ENCODE results near the gene WFDC2.

Gene WFDC2

DNA sequence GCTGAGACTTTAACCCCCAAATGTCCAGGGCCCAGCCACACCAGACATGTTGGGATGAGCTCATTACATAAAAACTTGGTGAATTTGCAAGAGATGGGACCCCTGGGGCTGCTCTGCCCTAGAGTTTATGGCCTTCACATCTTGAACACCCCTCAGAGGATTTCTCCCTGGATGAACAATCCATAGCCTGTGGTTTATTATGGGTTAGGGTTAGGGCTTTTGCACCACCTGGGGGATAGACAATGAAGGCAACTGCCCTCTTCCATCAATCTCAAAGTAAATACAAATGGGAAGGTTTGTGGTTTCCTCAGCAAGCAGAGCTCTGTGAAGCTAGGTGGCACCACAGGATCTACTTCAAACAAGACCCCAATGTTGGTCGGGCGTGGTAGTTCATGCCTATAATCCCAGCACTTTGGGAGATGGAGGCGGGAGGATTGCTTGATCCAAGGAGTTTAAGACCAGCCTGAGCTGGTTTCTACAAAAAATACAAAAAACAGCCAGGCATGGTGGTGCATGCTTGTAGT lies 28.5 kb downstream of the WFDC2 start:
- DNase-seq (ENCODE audit: low read depth) = no peak

DNA sequence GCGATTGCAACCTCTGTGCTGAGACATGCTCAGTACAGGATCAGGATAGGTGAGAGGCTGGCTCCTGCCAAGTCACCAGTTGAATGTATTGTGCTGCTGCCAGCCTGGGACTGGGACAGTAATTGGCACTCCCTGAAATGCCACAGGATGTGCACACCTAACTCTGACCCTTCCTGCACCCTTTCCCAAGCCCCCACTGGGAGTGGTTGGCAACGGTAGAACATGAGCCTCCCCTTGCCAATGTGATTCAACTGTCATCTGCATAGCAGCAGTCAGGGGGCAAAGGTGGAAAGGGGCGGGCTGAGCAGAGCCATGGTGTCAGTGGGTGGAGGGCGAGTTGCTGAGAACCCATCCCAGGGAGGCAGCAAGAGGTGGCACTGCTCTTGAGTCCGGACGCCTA lies 30.5 kb downstream of the WFDC2 start:
- DNase-seq (ENCODE audit: low read depth) = no peak

DNA sequence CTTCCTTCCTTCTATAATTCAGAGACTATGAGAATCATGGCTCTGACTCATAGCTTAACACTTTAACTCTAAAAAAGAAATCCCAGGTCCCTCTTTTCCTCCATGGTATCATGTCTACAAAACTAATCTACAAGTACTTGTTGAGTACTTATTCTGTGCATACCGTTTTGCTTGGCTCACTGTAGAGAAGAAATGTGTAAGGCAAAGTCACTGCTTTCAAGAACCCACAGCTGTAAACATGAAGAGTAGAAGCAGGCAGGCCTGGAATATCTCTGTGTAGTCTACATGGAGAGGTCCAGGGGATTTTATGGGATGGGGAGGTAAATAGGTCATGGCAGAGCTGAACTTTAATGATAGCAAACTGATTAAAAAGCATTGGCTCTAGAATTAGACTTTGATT lies 32.0 kb downstream of the WFDC2 start:
- no peak for DNase-seq (ENCODE audit: low read depth)

DNA sequence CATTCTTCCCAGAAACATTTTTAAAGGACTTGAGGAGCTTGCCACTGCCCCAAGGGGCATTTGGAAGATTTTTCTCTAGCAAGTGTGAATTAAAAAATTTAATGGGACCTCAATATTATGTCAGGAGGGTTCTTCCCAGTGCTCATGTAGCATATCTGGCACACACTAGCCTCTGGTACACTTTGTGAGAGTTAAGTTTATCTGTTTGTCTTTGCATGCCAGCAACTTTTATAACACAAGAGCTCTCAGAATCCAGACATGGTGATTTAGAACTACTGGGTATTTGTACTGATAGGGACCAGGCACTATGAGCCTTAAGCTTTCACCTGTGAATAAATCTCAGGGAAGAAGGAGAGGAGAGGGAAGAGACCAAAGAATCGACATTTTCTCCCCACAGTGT lies 33.0 kb downstream of the WFDC2 start:
- DNase-seq (ENCODE audit: low read depth) = no peak

DNA sequence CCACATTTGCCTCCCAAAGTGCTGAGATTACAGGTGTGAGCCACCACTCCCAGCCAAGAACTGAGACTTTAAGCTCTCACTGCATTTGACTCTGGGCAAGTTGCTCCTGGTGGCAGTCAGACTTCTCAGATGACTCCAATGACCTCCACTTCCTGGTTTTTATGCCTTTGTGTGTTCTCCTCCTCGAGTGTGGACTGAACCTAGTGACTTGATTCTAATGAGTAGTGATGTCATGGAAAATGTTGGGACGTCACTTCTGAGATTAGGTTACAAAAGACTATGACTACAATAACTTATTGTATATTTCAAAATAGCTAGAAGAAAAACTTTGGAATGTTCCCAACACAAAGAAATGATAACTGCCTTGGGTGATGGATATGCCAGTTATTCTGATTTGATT lies 33.9 kb downstream of the WFDC2 start:
- no peak for DNase-seq (ENCODE audit: low read depth)

DNA sequence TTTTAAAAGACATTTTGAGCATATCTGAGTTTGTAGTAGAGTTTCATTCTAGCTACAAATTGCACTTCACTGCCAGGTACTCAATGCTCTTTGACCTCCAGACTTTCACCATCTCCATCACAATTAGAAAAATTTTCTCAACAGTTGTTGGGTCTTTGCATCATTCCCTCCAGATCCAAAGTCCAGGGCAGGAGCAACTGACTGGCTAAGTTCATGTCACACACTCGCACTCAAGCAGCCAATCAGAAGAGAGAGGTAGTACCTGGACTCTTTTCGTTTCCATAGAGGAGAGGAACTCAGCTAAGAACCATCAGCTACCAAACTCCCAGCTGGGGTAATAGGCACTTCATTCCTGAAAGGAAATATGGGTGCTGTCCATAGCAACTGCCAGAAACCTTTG lies 36.8 kb downstream of the WFDC2 start:
- DNase-seq (ENCODE audit: low read depth) = no peak

DNA sequence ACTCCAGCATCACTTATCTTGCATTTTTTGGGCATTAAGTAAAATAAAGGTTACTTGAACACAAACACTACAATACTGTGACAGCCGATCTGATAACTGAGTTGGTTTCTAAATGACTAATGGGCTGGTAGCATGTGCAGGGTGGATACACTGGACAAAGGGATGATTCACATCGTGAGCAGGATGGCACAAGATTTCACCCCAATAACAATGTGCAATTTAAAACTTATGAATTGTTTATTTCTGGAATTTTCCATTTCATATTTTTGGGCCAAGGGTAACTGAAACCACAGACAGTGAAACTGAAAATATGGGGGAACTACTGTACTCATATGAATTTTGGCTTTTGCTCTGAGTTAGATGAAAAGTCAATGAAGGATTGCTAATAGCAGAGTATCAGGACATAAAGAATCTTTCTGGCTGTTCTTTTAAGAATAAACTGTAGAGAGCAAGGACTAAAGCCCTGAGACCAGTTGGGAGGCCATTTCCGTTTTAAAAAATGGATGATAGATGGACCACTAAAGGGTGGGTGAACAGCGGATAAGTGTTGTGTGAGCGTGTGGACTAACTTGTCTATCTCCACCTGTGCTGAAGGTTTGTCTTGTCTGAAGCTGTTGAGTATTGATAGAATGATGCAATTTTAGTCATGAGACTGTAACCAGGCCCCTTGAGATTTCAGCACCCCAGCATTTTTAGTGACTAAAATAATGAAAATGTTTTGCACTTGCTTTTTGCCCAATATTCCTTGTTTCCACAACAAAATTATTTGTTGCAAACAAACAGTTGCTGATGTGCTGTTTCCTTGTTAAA lies 37.7 kb downstream of the WFDC2 start:
- peak; percentile 14 for DNase-seq (ENCODE audit: low read depth)

DNA sequence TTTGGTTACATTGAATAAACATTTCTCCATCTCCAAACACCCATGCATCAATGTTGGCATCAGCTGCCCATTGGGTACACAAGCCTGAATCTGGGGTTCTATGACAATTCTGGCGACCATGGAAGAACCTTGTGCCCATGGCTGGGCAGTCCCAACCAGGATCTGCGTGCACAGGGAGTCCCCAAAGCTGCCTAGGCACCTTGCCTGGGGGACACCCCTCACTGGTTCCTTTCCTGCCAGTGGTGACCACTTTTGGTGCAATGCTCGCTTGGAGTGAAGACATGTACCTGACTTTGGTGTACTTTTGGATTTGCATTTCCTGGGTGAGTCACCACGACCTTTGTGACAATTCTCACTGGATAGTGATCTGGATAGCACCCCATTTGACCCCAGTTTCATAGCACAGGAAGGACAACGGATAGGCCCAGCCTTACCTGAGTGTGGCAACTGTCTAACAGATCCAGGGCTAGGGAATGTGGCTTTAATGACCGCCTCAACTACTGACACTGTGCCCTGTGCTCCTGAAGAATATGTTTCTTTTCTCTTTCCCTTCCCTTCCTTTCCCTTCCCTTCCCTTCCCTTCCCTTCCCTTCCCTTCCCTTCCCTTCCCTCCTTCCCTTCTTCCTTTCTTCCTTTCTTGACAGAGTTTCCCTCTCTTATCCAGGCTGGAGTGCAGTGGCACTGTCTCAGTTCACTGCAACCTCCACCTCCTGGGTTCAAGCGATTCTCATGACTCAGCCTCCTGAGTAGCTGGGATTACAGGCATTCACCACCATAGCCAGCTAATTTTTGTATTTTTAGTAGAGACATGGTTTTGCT lies 38.7 kb downstream of the WFDC2 start:
- no peak for DNase-seq (ENCODE audit: low read depth)

DNA sequence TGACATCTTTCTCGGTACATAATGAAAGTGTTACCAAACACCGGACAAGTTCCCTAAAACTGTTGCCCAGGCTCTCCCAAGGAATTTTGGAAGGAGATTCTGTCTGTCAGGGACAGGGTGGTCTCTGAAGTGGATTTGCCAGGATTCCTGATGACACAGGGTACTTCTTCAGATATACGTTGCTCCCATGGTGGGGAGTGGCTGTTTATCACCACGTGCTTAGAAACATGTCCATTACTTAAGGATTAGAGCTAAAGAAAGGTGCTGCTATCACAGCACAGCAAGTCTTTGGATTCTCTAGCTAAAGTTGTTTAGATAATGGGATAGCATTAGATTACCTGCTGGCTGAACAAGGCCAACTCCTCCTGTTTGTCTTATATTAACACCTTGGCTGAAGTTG lies 39.5 kb downstream of the WFDC2 start:
- no peak for DNase-seq (ENCODE audit: low read depth)

DNA sequence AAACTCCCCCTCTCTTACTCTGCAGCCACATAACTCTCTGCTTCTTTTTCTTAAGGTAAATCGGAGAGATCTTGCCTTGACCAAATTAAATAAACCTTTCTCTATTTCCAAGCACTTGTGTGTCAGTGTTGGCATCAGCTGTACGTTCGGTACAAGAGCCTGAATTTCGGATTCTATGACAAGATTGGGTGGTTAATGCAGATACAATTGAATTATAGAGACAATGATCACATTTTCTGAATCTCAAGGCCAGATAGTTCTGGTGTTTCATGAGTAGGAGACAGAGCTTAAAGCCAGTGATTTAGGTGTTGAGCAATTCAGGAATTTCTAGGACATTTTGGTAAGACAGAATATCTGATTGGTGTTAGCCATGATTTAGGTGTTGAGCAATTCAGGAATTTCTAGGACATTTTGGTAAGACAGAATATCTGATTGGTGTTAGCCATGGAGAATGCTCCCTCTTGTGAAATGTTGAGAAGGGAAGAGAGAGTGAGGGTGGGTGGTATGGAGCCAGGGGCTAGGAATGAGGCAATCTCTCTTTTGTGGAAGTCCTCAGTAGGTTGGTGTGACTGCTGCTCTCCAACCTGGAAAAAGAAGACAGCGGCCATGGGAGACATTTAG lies 40.8 kb downstream of the WFDC2 start:
- DNase-seq (ENCODE audit: low read depth) = peak; percentile 31

DNA sequence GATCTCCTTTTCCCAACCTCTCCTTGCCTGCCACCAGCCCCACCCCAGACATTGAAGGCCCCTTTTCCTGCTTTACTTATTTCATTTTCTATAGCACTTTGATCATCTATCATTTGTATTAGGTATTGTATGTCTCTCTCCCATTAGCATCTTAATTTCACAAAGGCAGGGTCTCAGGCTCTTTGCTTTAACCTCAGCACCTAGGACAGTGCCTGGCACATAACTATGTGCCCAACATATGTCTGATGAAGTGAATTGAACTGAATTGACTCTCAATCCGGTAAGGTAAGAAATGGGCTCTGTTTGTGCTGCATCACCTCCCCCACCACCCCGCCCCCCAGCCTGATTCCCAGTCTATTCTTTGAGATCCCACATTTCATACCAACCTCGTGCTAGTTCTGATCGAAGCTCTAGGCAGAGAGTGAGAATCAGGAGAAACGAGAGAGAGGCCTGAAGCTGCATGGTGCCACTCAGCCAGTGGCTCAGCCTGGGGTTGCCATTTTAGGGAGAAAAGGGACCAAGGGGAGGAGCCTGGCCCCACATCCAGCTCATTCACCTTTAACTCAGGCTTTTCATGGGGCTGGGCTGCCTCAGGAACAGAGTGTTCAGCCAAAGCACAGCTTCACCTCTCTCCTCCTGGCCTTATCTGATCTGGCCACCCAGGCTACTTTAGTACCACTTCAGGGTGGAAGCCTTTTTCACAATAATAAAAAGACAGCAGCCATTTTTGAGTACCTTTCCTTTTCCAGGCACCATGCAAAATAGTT lies 45.8 kb downstream of the WFDC2 start, which contains the start of gene SPINT3:
Gene SPINT3, minus strand, starts transcription at position 476 of the 767 bp plus-strand sequence. Its CDS starts 14 bp downstream, at position 462.
- no peak for DNase-seq (ENCODE audit: low read depth)

DNA sequence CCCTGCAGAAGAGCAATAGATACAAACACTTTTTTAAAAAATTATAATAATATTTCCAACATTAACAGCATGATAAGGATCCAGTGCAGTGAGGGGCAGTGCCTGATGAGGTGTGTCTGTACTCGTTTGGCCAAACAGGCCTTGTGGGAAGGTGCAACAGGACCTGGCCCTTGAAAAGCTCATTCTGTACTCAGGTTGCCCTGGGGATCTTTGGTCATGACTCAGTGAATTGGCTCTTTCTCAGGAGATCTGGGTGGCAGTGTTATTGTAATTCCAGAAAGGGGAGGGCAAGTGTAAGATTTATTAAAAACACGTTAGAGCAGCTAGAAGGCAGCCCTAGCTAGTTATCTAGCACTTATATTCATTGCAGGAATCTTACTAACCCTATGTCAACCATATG lies 48.7 kb downstream of the WFDC2 start:
- peak; percentile 3 for DNase-seq (ENCODE audit: low read depth)

DNA sequence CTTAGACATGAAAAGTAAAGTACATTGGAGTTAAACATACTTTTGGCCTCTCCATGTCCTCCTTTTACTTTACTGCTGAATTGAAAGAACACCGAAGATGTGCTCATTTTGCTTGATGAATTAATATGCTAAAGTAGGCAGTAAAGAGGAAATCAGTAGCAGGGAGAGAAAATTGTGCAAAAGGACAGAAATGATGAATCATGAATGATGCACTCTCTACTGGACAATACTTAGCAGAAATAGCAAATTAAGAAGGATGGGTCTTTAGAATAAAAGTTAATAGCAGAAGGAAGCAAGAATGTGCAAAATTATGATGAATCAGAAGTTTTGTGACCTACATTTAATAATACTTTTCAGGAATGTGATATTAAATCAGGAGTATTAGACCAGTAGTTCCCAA lies 54.3 kb downstream of the WFDC2 start:
- peak; percentile 1 for DNase-seq (ENCODE audit: low read depth)

DNA sequence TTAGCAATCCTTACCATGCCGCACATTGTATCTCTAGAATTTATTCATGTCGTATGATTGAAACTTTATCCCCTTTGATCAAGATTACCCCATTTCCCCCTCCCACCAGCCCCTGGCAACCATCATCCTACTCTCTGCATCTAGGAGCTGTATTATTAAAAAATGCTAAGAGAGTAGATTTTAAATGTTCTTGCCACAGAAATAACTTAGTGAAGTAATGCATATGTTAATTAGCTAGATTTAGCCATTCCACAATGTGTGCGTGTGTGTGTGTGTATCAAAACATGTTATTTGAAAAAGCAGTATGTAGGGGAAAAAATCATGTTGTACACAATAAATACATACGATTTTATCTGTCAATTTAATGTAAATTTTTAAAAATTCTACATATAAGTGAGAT lies 57.7 kb downstream of the WFDC2 start:
- no peak for DNase-seq (ENCODE audit: low read depth)

Measured in amniotic epithelial cell (primary cell).